Measurements from ENCODE around the gene PTGES3. TPM values are rescaled to one million over a fixed set of nuclear protein-coding genes. Genes with fewer than 3 reads are reported as not detected.

PTGES3 gene
- total RNA-seq, 1 donor from 2014 or later = 155 TPM

DNA sequence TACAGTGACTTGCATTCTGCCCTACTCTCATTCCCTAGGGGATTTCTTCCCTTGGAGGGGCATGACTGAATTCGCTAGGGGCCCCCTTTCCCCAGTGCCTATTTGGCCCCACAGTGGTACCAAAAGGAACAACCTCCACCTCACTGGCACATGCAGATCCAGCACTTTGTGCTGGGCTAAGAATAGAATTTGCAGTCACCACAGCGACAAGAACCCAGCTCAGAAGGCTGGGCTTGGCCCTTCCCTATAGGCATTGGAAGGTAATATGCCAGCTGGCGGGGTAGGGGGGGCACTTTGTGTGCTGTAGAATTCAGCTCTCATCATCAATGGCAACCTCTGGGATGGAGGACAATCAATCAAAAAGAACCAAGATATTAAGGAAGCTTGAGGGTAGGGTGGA is 71.8 kb downstream of the PTGES3 start:
- no peak overlapping the region for H3K27ac Mint-ChIP-seq
- TF ChIP-seq CTCF (IDR thresholded peaks at IDR 0.05; ENCODE audit: unreplicated experiment) = no peak
- no peaks in the 10 kb centered on the region for H3K27me3 Mint-ChIP-seq (ENCODE audit: low read depth)
- no peak overlapping the region for H3K4me3 Mint-ChIP-seq
- no peaks in the 10 kb centered on the region for H3K9me3 Mint-ChIP-seq
- DNase-seq (ENCODE audit: low spot score in 2 of 2, unreplicated experiment in 2 of 2) = no peak
- H3K4me1 Mint-ChIP-seq = no peaks in the 10 kb centered on the region
- peaks cover 34% of the 10 kb centered on the region for H3K36me3 Mint-ChIP-seq

DNA sequence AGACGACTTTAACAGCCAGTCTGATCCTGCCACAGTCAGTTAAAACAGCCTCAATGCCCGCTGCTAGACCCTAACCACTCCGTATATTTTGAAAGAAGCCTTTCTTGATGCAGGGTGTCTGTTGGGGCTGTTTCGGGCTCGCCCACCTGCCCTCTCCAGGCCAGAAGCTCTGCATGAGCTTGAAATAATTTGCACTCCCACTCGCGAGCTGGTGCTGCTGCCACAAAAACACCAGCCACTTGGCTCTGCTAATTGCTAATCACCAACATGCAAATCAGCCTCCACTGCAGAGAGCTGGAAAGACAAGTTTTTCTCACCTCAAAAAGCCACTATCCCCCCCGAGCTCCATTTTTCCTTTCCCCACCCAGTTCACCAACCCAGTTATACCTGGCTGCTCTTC is 73.5 kb downstream of the PTGES3 start:
- no peak overlapping the region for H3K27ac Mint-ChIP-seq
- peaks cover 46% of the 10 kb centered on the region for H3K36me3 Mint-ChIP-seq
- TF ChIP-seq CTCF (IDR thresholded peaks at IDR 0.05; ENCODE audit: unreplicated experiment) = no peak
- no peak for DNase-seq (ENCODE audit: low spot score in 2 of 2, unreplicated experiment in 2 of 2)
- H3K9me3 Mint-ChIP-seq = no peaks in the 10 kb centered on the region
- H3K4me1 Mint-ChIP-seq = no peaks in the 10 kb centered on the region
- H3K4me3 Mint-ChIP-seq = no peak overlapping the region
- no peaks in the 10 kb centered on the region for H3K27me3 Mint-ChIP-seq (ENCODE audit: low read depth)

Other genes starting within 250 kb of the PTGES3 start
- gene TIMELESS, start 238.9 kb downstream of the PTGES3 start, total RNA-seq = 26.3 to 27.9 TPM (median 27.6 TPM) in 3 replicates
- not detected in 3 replicates for gene MIP, start 233.6 kb downstream of the PTGES3 start, total RNA-seq
- 5.7 to 6.0 TPM (median 5.7 TPM) in 3 replicates for gene SPRYD4, start 219.7 kb downstream of the PTGES3 start, total RNA-seq
- gene GLS2, start 200.1 kb downstream of the PTGES3 start, total RNA-seq = 2.2 to 2.9 TPM (median 2.9 TPM) in 3 replicates
- gene RBMS2, start 166.5 kb downstream of the PTGES3 start, total RNA-seq = 78.0 to 89.3 TPM (median 84.3 TPM) in 3 replicates
- gene BAZ2A, start 58.0 kb downstream of the PTGES3 start, total RNA-seq = 99.4 to 107 TPM (median 105 TPM) in 3 replicates
- 361 to 391 TPM (median 387 TPM) in 3 replicates for gene ATP5F1B, start 42.3 kb downstream of the PTGES3 start, total RNA-seq
- 919 to 987 TPM (median 980 TPM) in 3 replicates for gene NACA, start 37.0 kb upstream of the PTGES3 start, total RNA-seq
- gene PRIM1, start 64.0 kb upstream of the PTGES3 start, total RNA-seq = 13.0 to 13.2 TPM (median 13.2 TPM) in 3 replicates
- 0.22 to 0.36 TPM (median 0.27 TPM) in 3 replicates for gene HSD17B6, start 75.0 kb upstream of the PTGES3 start, total RNA-seq
- gene SDR9C7, start 246.1 kb upstream of the PTGES3 start, total RNA-seq = 0.20 to 0.40 TPM (median 0.29 TPM) in 3 replicates

Data from mesothelial cell of epicardium (in vitro differentiated cells).